ENCODE measurements around the gene UGGT1.

The UGGT1 gene

DNA sequence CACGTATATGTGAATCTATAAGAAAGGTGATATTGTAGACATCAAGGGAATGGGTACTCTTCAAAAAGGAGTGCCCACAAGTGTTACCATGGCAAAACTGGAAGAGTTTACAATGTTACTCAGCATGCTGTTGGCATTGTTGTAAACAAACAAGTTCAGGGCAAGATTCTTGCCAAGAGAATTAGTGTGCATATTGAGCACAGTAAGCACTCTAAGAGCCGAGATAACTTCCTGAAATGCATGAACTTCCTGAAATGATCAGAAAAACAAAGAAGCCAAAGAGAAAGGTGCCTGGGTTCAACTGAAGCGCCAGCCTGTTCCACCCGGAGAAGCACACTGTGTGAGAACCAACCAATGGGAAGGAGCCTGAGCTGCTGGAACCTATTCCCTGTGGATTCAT, 126.7 kb downstream of the UGGT1 start:
- Histone ChIP-seq H2AFZ (ENCODE audit: low read depth, low read length, severe bottlenecking) (no peak overlapping the region), H3K9me3 (ENCODE audit: insufficient read depth, low read length) (no peaks in the 10 kb centered on the region), H3K9ac (ENCODE audit: low read length) (no peak overlapping the region), H3K79me2 (ENCODE audit: insufficient read depth, low read length) (no peaks in the 10 kb centered on the region), H4K20me1 (ENCODE audit: low read depth, low read length) (no peaks in the 10 kb centered on the region), H3K27ac (ENCODE audit: low read depth, low read length) (no peak overlapping the region), H3K4me3 (ENCODE audit: insufficient read depth, low read length, poor library complexity, severe bottlenecking) (no peak overlapping the region), H3K9me2 (replicated peaks; ENCODE audit: insufficient read depth, low read length) (no peaks in the 10 kb centered on the region), H3K27me3 (ENCODE audit: low read length) (no peaks in the 10 kb centered on the region), H3F3A (ENCODE audit: insufficient read depth) (no peaks in the 10 kb centered on the region), H3K36me3 (ENCODE audit: low read length) (no peaks in the 10 kb centered on the region), H3K4me2 (ENCODE audit: low read depth, low read length, poor library complexity, severe bottlenecking) (no peak overlapping the region)
- TF ChIP-seq, protein P1, sequence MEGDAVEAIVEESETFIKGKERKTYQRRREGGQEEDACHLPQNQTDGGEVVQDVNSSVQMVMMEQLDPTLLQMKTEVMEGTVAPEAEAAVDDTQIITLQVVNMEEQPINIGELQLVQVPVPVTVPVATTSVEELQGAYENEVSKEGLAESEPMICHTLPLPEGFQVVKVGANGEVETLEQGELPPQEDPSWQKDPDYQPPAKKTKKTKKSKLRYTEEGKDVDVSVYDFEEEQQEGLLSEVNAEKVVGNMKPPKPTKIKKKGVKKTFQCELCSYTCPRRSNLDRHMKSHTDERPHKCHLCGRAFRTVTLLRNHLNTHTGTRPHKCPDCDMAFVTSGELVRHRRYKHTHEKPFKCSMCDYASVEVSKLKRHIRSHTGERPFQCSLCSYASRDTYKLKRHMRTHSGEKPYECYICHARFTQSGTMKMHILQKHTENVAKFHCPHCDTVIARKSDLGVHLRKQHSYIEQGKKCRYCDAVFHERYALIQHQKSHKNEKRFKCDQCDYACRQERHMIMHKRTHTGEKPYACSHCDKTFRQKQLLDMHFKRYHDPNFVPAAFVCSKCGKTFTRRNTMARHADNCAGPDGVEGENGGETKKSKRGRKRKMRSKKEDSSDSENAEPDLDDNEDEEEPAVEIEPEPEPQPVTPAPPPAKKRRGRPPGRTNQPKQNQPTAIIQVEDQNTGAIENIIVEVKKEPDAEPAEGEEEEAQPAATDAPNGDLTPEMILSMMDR (IDR thresholded peaks at IDR 0.05; ENCODE audit: insufficient read depth, low read length, poor library complexity, severe bottlenecking): no peak
- TF ChIP-seq EZH2phosphoT487 (conservative IDR thresholded peaks at IDR 0.05; ENCODE audit: low read length): no peak

DNA sequence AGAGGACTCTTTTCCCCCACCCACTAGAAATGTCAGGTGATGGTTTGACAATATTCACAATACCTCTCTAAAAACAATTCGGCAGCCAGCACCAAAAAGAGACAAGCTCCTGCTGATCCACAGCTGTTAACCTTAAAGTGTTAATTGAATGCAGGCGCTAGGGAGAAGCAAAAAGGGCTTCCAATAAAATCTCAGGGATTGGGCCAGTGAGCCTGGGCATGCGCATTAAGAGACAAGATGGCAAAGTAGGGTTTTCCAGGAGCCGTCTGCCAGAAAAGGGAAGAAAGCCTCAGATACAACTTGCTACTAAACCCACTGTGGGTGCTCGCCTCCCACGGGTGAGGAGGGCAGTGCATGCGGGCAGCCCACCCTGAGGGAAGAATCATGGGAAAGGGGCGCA, 128.9 kb downstream of the UGGT1 start:
- Histone ChIP-seq H3K9me2 (replicated peaks; ENCODE audit: insufficient read depth, low read length) (no peaks in the 10 kb centered on the region), H3K4me3 (ENCODE audit: insufficient read depth, low read length, poor library complexity, severe bottlenecking) (no peak overlapping the region), H2AFZ (ENCODE audit: low read depth, low read length, severe bottlenecking) (no peak overlapping the region), H3F3A (ENCODE audit: insufficient read depth) (no peaks in the 10 kb centered on the region), H3K27ac (ENCODE audit: low read depth, low read length) (no peak overlapping the region), H3K36me3 (ENCODE audit: low read length) (no peaks in the 10 kb centered on the region), H3K9me3 (ENCODE audit: insufficient read depth, low read length) (no peaks in the 10 kb centered on the region), H3K4me2 (ENCODE audit: low read depth, low read length, poor library complexity, severe bottlenecking) (no peak overlapping the region), H3K79me2 (ENCODE audit: insufficient read depth, low read length) (no peaks in the 10 kb centered on the region), H4K20me1 (ENCODE audit: low read depth, low read length) (no peaks in the 10 kb centered on the region), H3K9ac (ENCODE audit: low read length) (no peak overlapping the region), H3K27me3 (ENCODE audit: low read length) (no peaks in the 10 kb centered on the region)
- no peak for TF ChIP-seq EZH2phosphoT487 (conservative IDR thresholded peaks at IDR 0.05; ENCODE audit: low read length)
- TF ChIP-seq, protein P1 (IDR thresholded peaks at IDR 0.05; ENCODE audit: insufficient read depth, low read length, poor library complexity, severe bottlenecking): no peak

DNA sequence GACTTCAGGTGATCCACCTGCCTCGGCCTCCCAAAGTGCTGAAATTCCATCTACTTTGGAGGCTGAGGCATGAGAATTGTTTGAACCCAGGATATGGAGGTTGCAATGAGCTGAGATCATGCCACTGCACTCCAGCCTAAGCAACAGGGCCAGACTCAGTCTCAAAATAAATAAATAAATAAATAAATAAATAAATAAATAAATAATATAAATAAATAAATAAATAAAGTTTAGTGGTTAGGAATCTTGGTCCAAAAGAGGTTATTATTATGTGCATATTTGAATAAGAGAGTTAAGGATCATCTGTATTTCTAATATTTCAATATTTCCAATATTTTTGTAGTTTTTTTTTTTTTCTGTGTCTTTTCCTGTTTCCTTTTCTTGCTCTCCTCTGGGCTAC, 136.9 kb downstream of the UGGT1 start:
- no peak overlapping the region for H3K4me3 ChIP-seq (ENCODE audit: insufficient read depth, low read length, poor library complexity, severe bottlenecking)
- H3K27me3 ChIP-seq (ENCODE audit: low read length): no peaks in the 10 kb centered on the region
- H3F3A ChIP-seq (ENCODE audit: insufficient read depth): no peaks in the 10 kb centered on the region
- H3K4me2 ChIP-seq (ENCODE audit: low read depth, low read length, poor library complexity, severe bottlenecking): no peak overlapping the region
- H3K79me2 ChIP-seq (ENCODE audit: insufficient read depth, low read length): no peaks in the 10 kb centered on the region
- no peaks in the 10 kb centered on the region for H4K20me1 ChIP-seq (ENCODE audit: low read depth, low read length)
- no peaks in the 10 kb centered on the region for H3K9me3 ChIP-seq (ENCODE audit: insufficient read depth, low read length)
- no peak overlapping the region for H3K27ac ChIP-seq (ENCODE audit: low read depth, low read length)
- H3K9ac ChIP-seq (ENCODE audit: low read length): no peak overlapping the region
- no peak for TF ChIP-seq EZH2phosphoT487 (conservative IDR thresholded peaks at IDR 0.05; ENCODE audit: low read length)
- TF ChIP-seq, protein P1 (IDR thresholded peaks at IDR 0.05; ENCODE audit: insufficient read depth, low read length, poor library complexity, severe bottlenecking): no peak
- no peaks in the 10 kb centered on the region for H3K9me2 ChIP-seq (replicated peaks; ENCODE audit: insufficient read depth, low read length)
- H3K36me3 ChIP-seq (ENCODE audit: low read length): no peaks in the 10 kb centered on the region
- H2AFZ ChIP-seq (ENCODE audit: low read depth, low read length, severe bottlenecking): no peak overlapping the region

Measured in SU-DHL-6 (cell line).